GM18951 (cell line): ENCODE measurements around the gene JPH2.

ENCODE experiments used
- POLR2A ChIP-seq: IDR thresholded peaks from 4 replicates; pipeline ENCODE4 v1.6.1; 2011; ENCODE audit warnings: mild to moderate bottlenecking; ENCODE audit not compliant: insufficient read length, insufficient read depth; ENCODE audit errors: extremely low read depth
- in situ Hi-C: fragments of 300-500 bp; cut with MboI; formaldehyde crosslinking; loops from one replicate; pipeline ENCODE4 v1.12.0; 2022; ENCODE audit warnings: low sequenced_read_pairs, mixed read lengths, inconsistent platforms; ENCODE audit not compliant: unreplicated experiment

JPH2 gene

GRCh38 chr20:44187772-44188709, 1.1 kb upstream of the JPH2 start:
- in situ Hi-C loops = loop anchor here (5.0 kb wide), 1 partner anchor 76 kb away; no protein-coding TSS in a partner anchor
- TF ChIP-seq POLR2A = no peak

- no peak for TF ChIP-seq POLR2A
- in situ Hi-C loops = loop anchor here (5.0 kb wide), 1 partner anchor 74 kb away; no protein-coding TSS in a partner anchor
Measured at GRCh38 chr20:44186674-44187053, 324 bp downstream of the JPH2 start.

GRCh38 chr20:44186201-44186600, 787 bp downstream of the JPH2 start:
- TF ChIP-seq POLR2A = no peak
- in situ Hi-C loops = loop anchor here (5.0 kb wide), 1 partner anchor 74 kb away; no protein-coding TSS in a partner anchor

GRCh38 chr20:44185574-44185973, 1.4 kb downstream of the JPH2 start:
- TF ChIP-seq POLR2A = no peak
- in situ Hi-C loops = loop anchor here (5.0 kb wide), 1 partner anchor 73 kb away; no protein-coding TSS in a partner anchor

- TF ChIP-seq POLR2A = no peak
- in situ Hi-C loops = no loop called here
Measured at GRCh38 chr20:44183282-44183681, 3.7 kb downstream of the JPH2 start.

- in situ Hi-C loops = no loop called here
- TF ChIP-seq POLR2A = no peak
Measured at GRCh38 chr20:44182863-44183262, 4.1 kb downstream of the JPH2 start.

GRCh38 chr20:44182135-44182765, 4.7 kb downstream of the JPH2 start:
- TF ChIP-seq POLR2A = no peak
- in situ Hi-C loops = no loop called here

GRCh38 chr20:44181611-44182010, 5.4 kb downstream of the JPH2 start:
- no peak for TF ChIP-seq POLR2A
- in situ Hi-C loops = no loop called here

GRCh38 chr20:44180814-44181213, 6.2 kb downstream of the JPH2 start:
- in situ Hi-C loops = no loop called here
- no peak for TF ChIP-seq POLR2A

- in situ Hi-C loops = no loop called here
- TF ChIP-seq POLR2A = no peak
Measured at GRCh38 chr20:44176833-44177534, 10.0 kb downstream of the JPH2 start.

GRCh38 chr20:44174996-44175765, 11.8 kb downstream of the JPH2 start:
- in situ Hi-C loops = no loop called here
- TF ChIP-seq POLR2A = no peak

GRCh38 chr20:44173846-44174245, 13.1 kb downstream of the JPH2 start:
- in situ Hi-C loops = no loop called here
- TF ChIP-seq POLR2A = no peak
